Neural cell (in vitro differentiated cells): ENCODE results near the gene PYGB. TPM values are rescaled to one million over a fixed set of nuclear protein-coding genes. Genes with fewer than 3 reads are reported as not detected.

Experiments used
- H2AFZ ChIP-seq: fragments of 200-600, 300-800 bp; sonication (generic), shearing (Covaris generic); 2 replicates; pipeline ENCODE4 v1.6.0; 2014; ENCODE audit warnings: low read depth, mild to moderate bottlenecking, antibody characterized with exemption, low read length, moderate library complexity
- H3F3A ChIP-seq: fragments of 200-600 bp; shearing (Covaris generic); 2 replicates; pipeline ENCODE4 v1.6.1; 2016; ENCODE audit warnings: mild to moderate bottlenecking, moderate library complexity, mixed read lengths, antibody characterized with exemption, low read length; ENCODE audit not compliant: insufficient read depth, poor library complexity, severe bottlenecking
- H3K27ac ChIP-seq: fragments of 200-600, 300-800 bp; sonication (generic), shearing (Covaris generic); 2 replicates; pipeline ENCODE4 v1.5.1; 2014; ENCODE audit warnings: mild to moderate bottlenecking, low read length, moderate library complexity
- H3K27me3 ChIP-seq: fragments of 300-800, 200-600 bp; sonication (generic), shearing (Covaris generic); 2 replicates; pipeline ENCODE4 v1.6.0; 2014; ENCODE audit warnings: mild to moderate bottlenecking, low read depth, low read length, moderate library complexity; ENCODE audit not compliant: insufficient read depth
- H3K36me3 ChIP-seq: fragments of 300-800, 200-600 bp; sonication (generic), shearing (Covaris generic); 2 replicates; pipeline ENCODE4 v1.5.1; 2014; ENCODE audit warnings: mild to moderate bottlenecking, antibody characterized with exemption, low read length, moderate library complexity; ENCODE audit not compliant: insufficient read depth
- H3K4me2 ChIP-seq: fragments of 300-800, 200-600 bp; sonication (generic), shearing (Covaris generic); 2 replicates; pipeline ENCODE4 v1.6.0; 2014; ENCODE audit warnings: mild to moderate bottlenecking, low read length
- H3K4me3 ChIP-seq: fragments of 300-800, 200-600 bp; sonication (generic), shearing (Covaris generic); 2 replicates; pipeline ENCODE4 v1.5.1; 2014; ENCODE audit warnings: mild to moderate bottlenecking, low read length, moderate library complexity
- H3K79me2 ChIP-seq: fragments of 200-600 bp; shearing (Covaris generic); replicated peaks from 2 replicates; pipeline ENCODE4 v1.6.0; 2014; ENCODE audit warnings: mild to moderate bottlenecking, low read length, moderate library complexity; ENCODE audit not compliant: insufficient read depth
- H3K9ac ChIP-seq: fragments of 300-800, 200-600 bp; sonication (generic), shearing (Covaris generic); 2 replicates; pipeline ENCODE4 v1.6.1; 2016; ENCODE audit warnings: mild to moderate bottlenecking, low read length, mixed read lengths
- H3K9me2 ChIP-seq: fragments of 200-600 bp; shearing (Covaris generic); 2 replicates; pipeline ENCODE4 v1.6.1; 2016; ENCODE audit warnings: mild to moderate bottlenecking, low read length, mixed read lengths; ENCODE audit not compliant: insufficient read depth
- H3K9me3 ChIP-seq: fragments of 200-600, 300-800 bp; sonication (generic), shearing (Covaris generic); 2 replicates; pipeline ENCODE4 v1.6.1; 2016; ENCODE audit warnings: mild to moderate bottlenecking, mixed run types, low read length, moderate library complexity, mixed read lengths
- H4K20me1 ChIP-seq: fragments of 200-600 bp; shearing (Covaris generic); 2 replicates; pipeline ENCODE4 v1.6.1; 2016; ENCODE audit warnings: mild to moderate bottlenecking, mixed run types; ENCODE audit not compliant: insufficient read depth
- CTCF ChIP-seq: fragments of 450-650 bp; IDR thresholded peaks from 2 replicates; pipeline ENCODE4 v1.5.1; 2014; ENCODE audit warnings: antibody characterized with exemption, mild to moderate bottlenecking, moderate library complexity; ENCODE audit not compliant: poor library complexity, severe bottlenecking
- EP300 ChIP-seq: fragments of 450-650 bp; conservative IDR thresholded peaks from 2 replicates; pipeline ENCODE4 v1.6.1; 2014; ENCODE audit warnings: antibody characterized with exemption, mild to moderate bottlenecking, moderate library complexity; ENCODE audit not compliant: poor library complexity, severe bottlenecking
- EZH2 ChIP-seq: fragments of 200-600, 300-800 bp; shearing (Covaris generic), sonication (generic); IDR thresholded peaks from 2 replicates; pipeline ENCODE4 v1.6.1; 2014; ENCODE audit warnings: antibody characterized with exemption, low read length, borderline replicate concordance, mild to moderate bottlenecking; ENCODE audit not compliant: insufficient read depth, poor library complexity, severe bottlenecking
- MXI1 ChIP-seq: fragments of 450-650 bp; conservative IDR thresholded peaks from 2 replicates; pipeline ENCODE4 v1.6.1; 2014; ENCODE audit warnings: antibody characterized with exemption, mild to moderate bottlenecking; ENCODE audit not compliant: poor library complexity, severe bottlenecking
- POLR2AphosphoS5 ChIP-seq: IDR thresholded peaks from 2 replicates; pipeline ENCODE4 v1.6.1; 2012
- RAD21 ChIP-seq: fragments of 450-650 bp; conservative IDR thresholded peaks from 2 replicates; pipeline ENCODE4 v1.6.1; 2014; ENCODE audit warnings: antibody characterized with exemption, mild to moderate bottlenecking, moderate library complexity
- SMC3 ChIP-seq: fragments of 450-650 bp; conservative IDR thresholded peaks from 2 replicates; pipeline ENCODE4 v1.6.1; 2014; ENCODE audit warnings: antibody characterized with exemption, mild to moderate bottlenecking, moderate library complexity; ENCODE audit not compliant: poor library complexity
- TAF1 ChIP-seq: IDR thresholded peaks from 2 replicates; pipeline ENCODE4 v1.6.1; 2012; ENCODE audit warnings: low read depth
- polyA plus RNA-seq: library from polyadenylated mRNA; depleted of rRNA; stranded (reverse); fragments of >200 nt; gene quantifications from 2 replicates; pipeline ENCODE4 v1.2.3, GENCODE V29; 2014
- TF ChIP-seq, protein P1 (sequence below): IDR thresholded peaks from 2 replicates; pipeline ENCODE4 v1.6.1; 2012; ENCODE audit warnings: borderline replicate concordance

Gene PYGB
- polyA plus RNA-seq, 1 donor from 2014 or later, result 70.5 TPM

GRCh38 chr20:25258828-25259227, 10.9 kb downstream of the PYGB start:
- Histone ChIP-seq H3K4me3 (no peak overlapping the region), H3F3A (no peaks in the 10 kb centered on the region), H2AFZ (no peak overlapping the region), H3K9ac (no peak overlapping the region), H3K9me3 (no peaks in the 10 kb centered on the region), H3K27ac (no peak overlapping the region), H3K4me2 (no peak overlapping the region), H3K79me2 (peaks cover 36% of the 10 kb centered on the region), H4K20me1 (no peaks in the 10 kb centered on the region), H3K36me3 (peaks cover 7% of the 10 kb centered on the region), H3K27me3 (no peaks in the 10 kb centered on the region), H3K9me2 (no peaks in the 10 kb centered on the region)
- TF ChIP-seq MXI1 (no peak), SMC3 (no peak), POLR2AphosphoS5 (no peak), RAD21 (no peak), EP300 (no peak), CTCF (no peak), TAF1 (no peak), EZH2 (no peak)
- TF ChIP-seq, protein P1, sequence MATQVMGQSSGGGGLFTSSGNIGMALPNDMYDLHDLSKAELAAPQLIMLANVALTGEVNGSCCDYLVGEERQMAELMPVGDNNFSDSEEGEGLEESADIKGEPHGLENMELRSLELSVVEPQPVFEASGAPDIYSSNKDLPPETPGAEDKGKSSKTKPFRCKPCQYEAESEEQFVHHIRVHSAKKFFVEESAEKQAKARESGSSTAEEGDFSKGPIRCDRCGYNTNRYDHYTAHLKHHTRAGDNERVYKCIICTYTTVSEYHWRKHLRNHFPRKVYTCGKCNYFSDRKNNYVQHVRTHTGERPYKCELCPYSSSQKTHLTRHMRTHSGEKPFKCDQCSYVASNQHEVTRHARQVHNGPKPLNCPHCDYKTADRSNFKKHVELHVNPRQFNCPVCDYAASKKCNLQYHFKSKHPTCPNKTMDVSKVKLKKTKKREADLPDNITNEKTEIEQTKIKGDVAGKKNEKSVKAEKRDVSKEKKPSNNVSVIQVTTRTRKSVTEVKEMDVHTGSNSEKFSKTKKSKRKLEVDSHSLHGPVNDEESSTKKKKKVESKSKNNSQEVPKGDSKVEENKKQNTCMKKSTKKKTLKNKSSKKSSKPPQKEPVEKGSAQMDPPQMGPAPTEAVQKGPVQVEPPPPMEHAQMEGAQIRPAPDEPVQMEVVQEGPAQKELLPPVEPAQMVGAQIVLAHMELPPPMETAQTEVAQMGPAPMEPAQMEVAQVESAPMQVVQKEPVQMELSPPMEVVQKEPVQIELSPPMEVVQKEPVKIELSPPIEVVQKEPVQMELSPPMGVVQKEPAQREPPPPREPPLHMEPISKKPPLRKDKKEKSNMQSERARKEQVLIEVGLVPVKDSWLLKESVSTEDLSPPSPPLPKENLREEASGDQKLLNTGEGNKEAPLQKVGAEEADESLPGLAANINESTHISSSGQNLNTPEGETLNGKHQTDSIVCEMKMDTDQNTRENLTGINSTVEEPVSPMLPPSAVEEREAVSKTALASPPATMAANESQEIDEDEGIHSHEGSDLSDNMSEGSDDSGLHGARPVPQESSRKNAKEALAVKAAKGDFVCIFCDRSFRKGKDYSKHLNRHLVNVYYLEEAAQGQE, result no peak

DNA sequence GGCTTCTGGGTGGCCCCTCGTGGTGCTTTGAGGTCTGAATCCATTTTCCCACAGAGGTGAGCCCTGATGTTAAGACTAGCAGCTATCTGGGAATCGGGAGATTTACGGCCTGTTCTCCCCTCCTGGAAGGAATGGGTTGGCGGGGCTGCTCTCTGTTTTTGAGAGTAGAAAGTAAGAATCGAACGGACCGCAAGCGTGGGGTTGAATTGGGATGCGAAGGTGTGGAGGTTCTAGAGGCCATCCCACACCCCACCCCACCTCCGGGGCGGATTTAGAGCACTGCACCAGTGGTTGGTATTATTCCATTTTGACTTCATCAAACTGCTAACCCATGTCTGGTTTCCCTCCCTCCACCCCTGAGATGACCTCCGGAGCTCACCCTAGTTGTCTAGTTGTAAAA, 11.5 kb downstream of the PYGB start:
- Histone ChIP-seq H3K9me2 (no peaks in the 10 kb centered on the region), H3K4me3 (no peak overlapping the region), H3K9ac (no peak overlapping the region), H3K27ac (no peak overlapping the region), H3K27me3 (no peaks in the 10 kb centered on the region), H3K79me2 (peaks cover 35% of the 10 kb centered on the region), H2AFZ (no peak overlapping the region), H3K4me2 (no peak overlapping the region), H3F3A (no peaks in the 10 kb centered on the region), H3K36me3 (peaks cover 7% of the 10 kb centered on the region), H3K9me3 (no peaks in the 10 kb centered on the region), H4K20me1 (no peaks in the 10 kb centered on the region)
- no peak for TF ChIP-seq POLR2AphosphoS5
- TF ChIP-seq, protein P1, result no peak
- no peak for TF ChIP-seq EZH2
- TF ChIP-seq EP300, result no peak
- no peak for TF ChIP-seq TAF1
- TF ChIP-seq SMC3, result no peak
- no peak for TF ChIP-seq MXI1
- TF ChIP-seq RAD21, result no peak
- TF ChIP-seq CTCF, result no peak
